ENCODE data around the gene CDK6. TPM values are rescaled to one million over a fixed set of nuclear protein-coding genes. Genes with fewer than 3 reads are reported as not detected.
A peak's percentile ranks its signal among the peaks of the same experiment; 100 is the strongest.

The CDK6 gene
- total RNA-seq, 2 donors from 2014 or later, result 32.6 to 35.0 TPM

GRCh38 chr7:92797693-92798092, 38.7 kb downstream of the CDK6 start:
- Histone ChIP-seq H3K4me1 (peaks cover 49% of the 10 kb centered on the region), H3K4me3 (no peak overlapping the region), H3K9me3 (no peaks in the 10 kb centered on the region), H3K27ac (peak overlapping the region in 2 of 4 donors; percentile 53 to 58), H3K27me3 (no peaks in the 10 kb centered on the region), H3K36me3 (replicated peaks in 1 of 2; ENCODE audit: insufficient read depth in 1 of 2, low read depth in 2 of 2) (no peaks in the 10 kb centered on the region)
- 25 to 31% methylated on average over 4 of the region's 4 CpGs for WGBS, 2 donors
- DNase-seq (no peak), ATAC-seq (peak; percentile 25)
- no peak for TF ChIP-seq POLR2A (IDR thresholded peaks at IDR 0.05)
- intact Hi-C loops (cut with DNase I), result no loop called here

DNA sequence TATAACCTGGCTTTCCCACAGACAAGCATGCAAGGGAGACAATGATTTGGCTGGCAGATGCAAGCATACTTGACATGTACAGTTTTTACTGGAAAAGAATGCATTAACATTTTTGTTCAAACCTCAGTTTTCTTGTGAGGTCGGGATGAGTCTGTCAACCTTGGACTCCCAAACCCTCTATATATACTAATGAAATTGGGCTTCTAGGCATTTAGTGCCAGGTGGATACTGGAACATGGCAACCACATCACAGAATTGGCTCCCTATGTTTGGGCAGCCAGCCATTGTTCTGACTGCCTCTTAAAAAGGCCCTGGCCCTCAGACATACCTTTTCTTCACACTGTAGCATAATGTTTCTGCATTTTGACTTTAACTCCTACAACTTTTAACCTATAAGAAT, 39.1 kb downstream of the CDK6 start:
- Histone ChIP-seq H3K27me3 (no peaks in the 10 kb centered on the region), H3K9me3 (no peaks in the 10 kb centered on the region), H3K27ac (peak overlapping the region in 2 of 4 donors; percentile 53 to 58), H3K4me1 (peaks cover 45% of the 10 kb centered on the region), H3K4me3 (no peak overlapping the region), H3K36me3 (replicated peaks in 1 of 2; ENCODE audit: insufficient read depth in 1 of 2, low read depth in 2 of 2) (no peaks in the 10 kb centered on the region)
- 83 to 95% methylated on average over 1 of the region's 1 CpG for WGBS, 2 donors
- no peak for DNase-seq
- no peak for TF ChIP-seq POLR2A (IDR thresholded peaks at IDR 0.05)
- no peak for TF ChIP-seq CTCF (IDR thresholded peaks at IDR 0.05)
- intact Hi-C loops (cut with DNase I), result no loop called here
- ATAC-seq, result no peak

GRCh38 chr7:92794831-92795230, 41.5 kb downstream of the CDK6 start:
- DNase-seq, result no peak

DNA sequence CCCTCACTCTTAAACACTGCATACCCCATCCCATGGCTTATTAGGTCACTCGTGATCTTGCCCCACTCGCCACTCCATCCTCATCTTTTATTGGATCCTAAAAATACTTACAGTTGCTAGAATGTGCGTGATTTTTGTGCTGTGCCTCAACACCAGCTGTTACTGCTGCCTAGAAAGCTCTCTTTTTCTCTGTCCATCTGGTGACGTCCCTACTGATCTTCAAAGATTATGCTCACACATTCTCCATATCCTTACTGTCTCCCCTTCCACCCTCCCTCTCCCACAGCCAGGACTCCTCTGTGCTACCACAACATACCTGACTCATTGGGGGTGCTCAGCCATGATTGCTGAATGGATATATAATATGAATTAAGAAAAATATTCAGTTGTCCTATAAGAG, 42.0 kb downstream of the CDK6 start:
- DNase-seq (no peak), ATAC-seq (no peak)
- 85 to 91% methylated on average over 4 of the region's 4 CpGs for WGBS, 2 donors
- intact Hi-C loops (cut with DNase I), result no loop called here
- Histone ChIP-seq H3K4me3 (no peak overlapping the region), H3K4me1 (peaks cover 50% of the 10 kb centered on the region), H3K9me3 (no peaks in the 10 kb centered on the region), H3K27me3 (no peaks in the 10 kb centered on the region), H3K27ac (no peak overlapping the region), H3K36me3 (replicated peaks in 1 of 2; ENCODE audit: insufficient read depth in 1 of 2, low read depth in 2 of 2) (no peaks in the 10 kb centered on the region)
- TF ChIP-seq POLR2A (IDR thresholded peaks at IDR 0.05), result no peak
- no peak for TF ChIP-seq CTCF (IDR thresholded peaks at IDR 0.05)

More at GRCh38 chr7:92794831-92795230, 41.5 kb downstream of the CDK6 start:
- no peaks in the 10 kb centered on the region for H3K9me3 ChIP-seq
- WGBS, 2 donors, result 59% methylated on average over 2 of the region's 2 CpGs
- peaks cover 52% of the 10 kb centered on the region for H3K4me1 ChIP-seq
- H3K27me3 ChIP-seq, result no peaks in the 10 kb centered on the region
- no peak for ATAC-seq
- no peak for TF ChIP-seq POLR2A (IDR thresholded peaks at IDR 0.05)
- no peak for TF ChIP-seq CTCF (IDR thresholded peaks at IDR 0.05)
- no peak overlapping the region for H3K27ac ChIP-seq
- no peak overlapping the region for H3K4me3 ChIP-seq
- intact Hi-C loops (cut with DNase I), result no loop called here
- no peaks in the 10 kb centered on the region for H3K36me3 ChIP-seq (replicated peaks in 1 of 2; ENCODE audit: insufficient read depth in 1 of 2, low read depth in 2 of 2)

- no peaks in the 10 kb centered on the region for H3K36me3 ChIP-seq (replicated peaks in 1 of 2; ENCODE audit: insufficient read depth in 1 of 2, low read depth in 2 of 2)
- H3K4me3 ChIP-seq, result no peak overlapping the region
- ATAC-seq (no peak), DNase-seq (no peak)
- H3K27me3 ChIP-seq, result no peaks in the 10 kb centered on the region
- H3K9me3 ChIP-seq, result peaks cover 0 to under 1% (median 0%) of the 10 kb centered on the region in 3 donors
- WGBS, 2 donors, result 79 to 93% methylated on average over 1 of the region's 1 CpG
- intact Hi-C loops (cut with DNase I), result no loop called here
- peaks cover 43% of the 10 kb centered on the region for H3K4me1 ChIP-seq
- no peak overlapping the region for H3K27ac ChIP-seq
- TF ChIP-seq CTCF (IDR thresholded peaks at IDR 0.05) (no peak), POLR2A (IDR thresholded peaks at IDR 0.05) (no peak)
These were observed 42.6 kb downstream of the CDK6 start for GRCh38 chr7:92793656-92794205.
